ENCODE results near the gene VPS8. TPM values are rescaled to one million over a fixed set of nuclear protein-coding genes. Genes with fewer than 3 reads are reported as not detected.

Gene VPS8
- 100 to 1,000 TPM in 3 of 10 donors, 10 to 100 TPM in 7; 47.9 to 120 (median 80.7) TPM for polyA plus RNA-seq (ENCODE audit: insufficient read length in 10 of 10)
- long read RNA-seq, donor 1, partial matches to known transcripts, result 8 of 8 reads
- long read RNA-seq, donor 1, other reads (novel, unspliced or antisense), result 0 of 8 reads
- long read RNA-seq, donor 2, full-length matches to known transcripts, result 3 of 3 reads
- long read RNA-seq, donor 2, partial matches to known transcripts, result 0 of 3 reads
- long read RNA-seq, donor 2, other reads (novel, unspliced or antisense), result 0 of 3 reads
- long read RNA-seq, donor 3, result 0 reads
- long read RNA-seq, donor 4, partial matches to known transcripts, result 0 of 1 reads
- long read RNA-seq, donor 4, other reads (novel, unspliced or antisense), result 0 of 1 reads
- long read RNA-seq, donor 5, partial matches to known transcripts, result 0 of 1 reads
- long read RNA-seq, donor 5, other reads (novel, unspliced or antisense), result 0 of 1 reads
- long read RNA-seq, donor 6, result 0 reads
- long read RNA-seq, donor 7, partial matches to known transcripts, result 0 of 1 reads
- long read RNA-seq, donor 7, other reads (novel, unspliced or antisense), result 0 of 1 reads
- long read RNA-seq, donor 8, partial matches to known transcripts, result 7 of 7 reads
- long read RNA-seq, donor 8, other reads (novel, unspliced or antisense), result 0 of 7 reads
- long read RNA-seq, donor 9, result 0 reads

- peak; percentile 95 to 98 (median 96) for DNase-seq
Measured at GRCh38 chr3:184811999-184812661, at the start of gene VPS8. Gene VPS8 (plus strand): TSS chr3:184812166. CDS start chr3:184824633, 12,467 bp downstream.

- no peak for DNase-seq
Measured at GRCh38 chr3:184764191-184764590, 47.8 kb upstream of the VPS8 start.

GRCh38 chr3:184765047-184765729 lies 46.8 kb upstream of the VPS8 start:
- no peak for DNase-seq

GRCh38 chr3:184765730-184766074 lies 46.3 kb upstream of the VPS8 start:
- no peak for DNase-seq

GRCh38 chr3:184766555-184767261 lies 45.3 kb upstream of the VPS8 start:
- no peak for DNase-seq

- no peak for DNase-seq
Measured at GRCh38 chr3:184767377-184767776, 44.6 kb upstream of the VPS8 start.

GRCh38 chr3:184769382-184770170 lies 42.4 kb upstream of the VPS8 start:
- DNase-seq, result no peak

- DNase-seq, result no peak
Measured at GRCh38 chr3:184770541-184770940, 41.4 kb upstream of the VPS8 start.

GRCh38 chr3:184771301-184772127 lies 40.5 kb upstream of the VPS8 start:
- DNase-seq, result peak in 1 of 3 donors; percentile 56

- DNase-seq, result no peak
Measured at GRCh38 chr3:184772667-184773272, 39.2 kb upstream of the VPS8 start.

GRCh38 chr3:184773283-184774186 lies 38.4 kb upstream of the VPS8 start:
- peak in 2 of 3 donors; percentile 50 to 80 for DNase-seq

GRCh38 chr3:184776916-184777315 lies 35.0 kb upstream of the VPS8 start:
- DNase-seq, result no peak

GRCh38 chr3:184777566-184778356 lies 34.2 kb upstream of the VPS8 start:
- peak; percentile 93 to 96 (median 93) for DNase-seq

GRCh38 chr3:184778426-184779332 lies 33.3 kb upstream of the VPS8 start:
- DNase-seq, result peak in 1 of 3 donors; percentile 44

GRCh38 chr3:184780981-184781515 lies 30.9 kb upstream of the VPS8 start:
- no peak for DNase-seq

- no peak for DNase-seq
Measured at GRCh38 chr3:184781801-184782200, 30.2 kb upstream of the VPS8 start.
